ENCODE results near the gene TMCC1.

DNA sequence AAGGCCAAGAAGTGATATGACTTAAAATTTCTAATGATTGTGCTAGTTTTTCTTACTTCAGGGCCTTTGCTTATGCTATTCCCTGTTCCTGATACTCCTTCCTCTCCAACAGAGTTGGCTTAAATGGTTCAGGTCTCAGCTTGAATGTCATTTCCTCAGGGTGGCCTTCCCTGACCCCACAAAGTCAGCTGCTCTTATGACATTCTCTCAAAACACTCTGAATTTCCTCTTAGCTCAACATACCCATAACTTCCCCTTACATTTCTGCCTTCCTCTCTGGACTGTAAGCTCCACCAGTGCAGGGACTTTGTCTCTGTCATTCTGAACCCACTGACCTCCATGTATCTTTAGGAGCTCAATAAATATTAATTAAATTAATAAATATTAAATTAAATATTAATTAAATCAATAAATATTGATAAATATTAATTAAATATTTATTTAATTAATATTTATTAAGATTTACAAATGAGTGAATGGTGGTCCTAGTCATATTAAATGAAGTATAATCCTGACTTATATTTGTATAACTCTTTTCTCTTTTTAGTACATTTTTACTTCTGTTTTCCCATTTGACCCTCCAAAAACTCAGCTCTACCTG is 17.9 kb upstream of the TMCC1 start:
- TF ChIP-seq FOXA2 (IDR thresholded peaks at IDR 0.05) (no peak), GABPA (IDR thresholded peaks at IDR 0.05 in 1 of 2, conservative IDR thresholded peaks at IDR 0.05 in 1 of 2) (no peak), YY1 (IDR thresholded peaks at IDR 0.05) (no peak), TAF1 (conservative IDR thresholded peaks at IDR 0.05) (no peak), RAD21 (IDR thresholded peaks at IDR 0.05) (no peak)
- TF ChIP-seq, protein P1, sequence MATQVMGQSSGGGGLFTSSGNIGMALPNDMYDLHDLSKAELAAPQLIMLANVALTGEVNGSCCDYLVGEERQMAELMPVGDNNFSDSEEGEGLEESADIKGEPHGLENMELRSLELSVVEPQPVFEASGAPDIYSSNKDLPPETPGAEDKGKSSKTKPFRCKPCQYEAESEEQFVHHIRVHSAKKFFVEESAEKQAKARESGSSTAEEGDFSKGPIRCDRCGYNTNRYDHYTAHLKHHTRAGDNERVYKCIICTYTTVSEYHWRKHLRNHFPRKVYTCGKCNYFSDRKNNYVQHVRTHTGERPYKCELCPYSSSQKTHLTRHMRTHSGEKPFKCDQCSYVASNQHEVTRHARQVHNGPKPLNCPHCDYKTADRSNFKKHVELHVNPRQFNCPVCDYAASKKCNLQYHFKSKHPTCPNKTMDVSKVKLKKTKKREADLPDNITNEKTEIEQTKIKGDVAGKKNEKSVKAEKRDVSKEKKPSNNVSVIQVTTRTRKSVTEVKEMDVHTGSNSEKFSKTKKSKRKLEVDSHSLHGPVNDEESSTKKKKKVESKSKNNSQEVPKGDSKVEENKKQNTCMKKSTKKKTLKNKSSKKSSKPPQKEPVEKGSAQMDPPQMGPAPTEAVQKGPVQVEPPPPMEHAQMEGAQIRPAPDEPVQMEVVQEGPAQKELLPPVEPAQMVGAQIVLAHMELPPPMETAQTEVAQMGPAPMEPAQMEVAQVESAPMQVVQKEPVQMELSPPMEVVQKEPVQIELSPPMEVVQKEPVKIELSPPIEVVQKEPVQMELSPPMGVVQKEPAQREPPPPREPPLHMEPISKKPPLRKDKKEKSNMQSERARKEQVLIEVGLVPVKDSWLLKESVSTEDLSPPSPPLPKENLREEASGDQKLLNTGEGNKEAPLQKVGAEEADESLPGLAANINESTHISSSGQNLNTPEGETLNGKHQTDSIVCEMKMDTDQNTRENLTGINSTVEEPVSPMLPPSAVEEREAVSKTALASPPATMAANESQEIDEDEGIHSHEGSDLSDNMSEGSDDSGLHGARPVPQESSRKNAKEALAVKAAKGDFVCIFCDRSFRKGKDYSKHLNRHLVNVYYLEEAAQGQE (IDR thresholded peaks at IDR 0.05) = no peak
- TF ChIP-seq, protein P2, sequence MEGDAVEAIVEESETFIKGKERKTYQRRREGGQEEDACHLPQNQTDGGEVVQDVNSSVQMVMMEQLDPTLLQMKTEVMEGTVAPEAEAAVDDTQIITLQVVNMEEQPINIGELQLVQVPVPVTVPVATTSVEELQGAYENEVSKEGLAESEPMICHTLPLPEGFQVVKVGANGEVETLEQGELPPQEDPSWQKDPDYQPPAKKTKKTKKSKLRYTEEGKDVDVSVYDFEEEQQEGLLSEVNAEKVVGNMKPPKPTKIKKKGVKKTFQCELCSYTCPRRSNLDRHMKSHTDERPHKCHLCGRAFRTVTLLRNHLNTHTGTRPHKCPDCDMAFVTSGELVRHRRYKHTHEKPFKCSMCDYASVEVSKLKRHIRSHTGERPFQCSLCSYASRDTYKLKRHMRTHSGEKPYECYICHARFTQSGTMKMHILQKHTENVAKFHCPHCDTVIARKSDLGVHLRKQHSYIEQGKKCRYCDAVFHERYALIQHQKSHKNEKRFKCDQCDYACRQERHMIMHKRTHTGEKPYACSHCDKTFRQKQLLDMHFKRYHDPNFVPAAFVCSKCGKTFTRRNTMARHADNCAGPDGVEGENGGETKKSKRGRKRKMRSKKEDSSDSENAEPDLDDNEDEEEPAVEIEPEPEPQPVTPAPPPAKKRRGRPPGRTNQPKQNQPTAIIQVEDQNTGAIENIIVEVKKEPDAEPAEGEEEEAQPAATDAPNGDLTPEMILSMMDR (IDR thresholded peaks at IDR 0.05; ENCODE audit: low read depth, low read length, missing input control) = no peak

Data from liver (tissue), 3 donors.